Measurements from ENCODE around the gene NTRK2.

Gene NTRK2

DNA sequence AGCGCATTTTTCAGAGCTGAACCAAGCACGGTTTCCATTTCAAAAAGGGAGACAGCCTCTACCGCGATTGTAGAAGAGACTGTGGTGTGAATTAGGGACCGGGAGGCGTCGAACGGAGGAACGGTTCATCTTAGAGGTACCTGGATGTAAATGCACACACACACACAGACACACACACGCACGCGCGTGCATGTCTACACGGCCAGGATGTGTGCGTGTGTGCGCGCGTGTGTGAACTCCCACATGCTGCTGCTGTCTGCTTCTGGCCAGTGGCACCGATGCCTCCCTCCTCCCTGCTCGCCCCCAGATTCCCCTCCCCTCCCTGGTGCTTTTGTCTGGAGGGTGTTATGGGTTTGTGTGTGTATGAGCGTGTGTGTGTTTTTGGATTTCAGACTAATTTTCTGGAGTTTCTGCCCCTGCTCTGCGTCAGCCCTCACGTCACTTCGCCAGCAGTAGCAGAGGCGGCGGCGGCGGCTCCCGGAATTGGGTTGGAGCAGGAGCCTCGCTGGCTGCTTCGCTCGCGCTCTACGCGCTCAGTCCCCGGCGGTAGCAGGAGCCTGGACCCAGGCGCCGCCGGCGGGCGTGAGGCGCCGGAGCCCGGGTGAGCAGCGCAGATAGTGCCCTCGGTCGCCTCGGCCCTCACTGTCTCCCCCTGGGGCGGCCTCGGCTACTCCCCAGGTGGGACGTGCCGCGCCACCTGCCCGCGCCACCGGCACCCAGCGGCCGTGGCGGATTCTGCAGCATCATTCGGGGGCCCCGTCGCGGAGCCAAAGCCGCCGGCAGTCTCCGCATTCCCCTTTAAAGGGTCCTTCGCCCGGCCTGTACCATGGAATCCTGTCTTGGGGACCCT lies at the start of gene NTRK2:
TSS of gene NTRK2 (plus strand) at position 442 of the 850 bp plus-strand sequence. CDS start 1,020 bp downstream, outside the sequence.
- no peak for DNase-seq (ENCODE audit: low read depth)

DNA sequence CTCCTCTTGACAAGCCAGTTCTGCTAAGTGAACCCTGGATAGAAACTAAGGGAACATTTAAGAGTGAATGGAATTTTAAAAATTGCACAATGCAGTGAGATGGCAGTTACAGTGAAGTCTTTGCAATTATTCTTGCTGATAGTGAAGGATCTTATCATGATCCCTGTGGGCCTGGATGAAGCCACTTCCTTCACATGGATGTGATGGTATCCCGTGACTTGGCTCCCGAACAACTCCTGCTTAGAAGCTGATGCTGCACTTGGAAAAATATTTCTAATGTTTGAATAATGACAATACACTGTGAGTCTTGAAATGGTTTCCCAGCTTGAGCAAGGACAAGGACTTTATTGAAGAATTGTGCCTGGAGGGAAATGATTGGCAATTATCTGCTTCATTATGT lies 49.2 kb upstream of the NTRK2 start:
- DNase-seq (ENCODE audit: low read depth) = no peak

DNA sequence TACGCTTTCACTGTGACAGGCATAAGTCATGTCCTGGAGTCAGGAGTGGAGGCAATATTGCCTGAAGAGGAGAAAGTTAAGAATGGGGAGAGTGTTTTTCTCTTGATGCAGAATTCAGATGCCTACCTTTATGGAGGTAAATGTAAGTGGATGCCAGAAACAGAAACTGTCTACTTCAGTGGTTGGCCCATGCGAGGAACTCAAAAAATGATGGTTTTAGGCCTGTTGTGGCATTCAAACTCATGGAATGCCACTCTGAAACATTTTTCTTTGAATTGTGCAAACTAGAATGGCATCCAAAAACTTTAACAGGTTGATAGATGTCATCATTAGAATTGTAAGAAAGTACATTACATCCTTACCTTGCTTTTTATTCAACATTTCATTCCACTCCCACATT lies 47.7 kb upstream of the NTRK2 start:
- no peak for DNase-seq (ENCODE audit: low read depth)

DNA sequence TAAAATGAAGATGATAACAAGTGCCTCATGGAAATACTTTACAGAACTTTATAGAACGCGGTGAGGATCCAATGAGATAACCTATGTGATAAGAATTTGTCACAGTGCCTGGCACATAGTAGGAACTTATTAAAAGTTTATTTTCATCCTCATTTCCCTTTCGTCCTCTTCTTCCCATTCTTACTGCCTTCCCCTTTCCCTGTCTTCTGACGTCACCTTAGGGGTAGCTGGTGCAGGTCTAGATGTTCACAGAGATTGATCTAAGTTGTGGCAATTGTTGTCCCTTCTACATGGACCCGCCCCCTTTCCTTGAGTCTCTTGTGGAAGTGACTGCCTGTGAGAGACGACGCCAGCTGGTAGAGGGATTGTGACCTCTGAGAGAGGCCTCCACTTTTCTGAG lies 46.5 kb upstream of the NTRK2 start:
- DNase-seq (ENCODE audit: low read depth) = no peak

DNA sequence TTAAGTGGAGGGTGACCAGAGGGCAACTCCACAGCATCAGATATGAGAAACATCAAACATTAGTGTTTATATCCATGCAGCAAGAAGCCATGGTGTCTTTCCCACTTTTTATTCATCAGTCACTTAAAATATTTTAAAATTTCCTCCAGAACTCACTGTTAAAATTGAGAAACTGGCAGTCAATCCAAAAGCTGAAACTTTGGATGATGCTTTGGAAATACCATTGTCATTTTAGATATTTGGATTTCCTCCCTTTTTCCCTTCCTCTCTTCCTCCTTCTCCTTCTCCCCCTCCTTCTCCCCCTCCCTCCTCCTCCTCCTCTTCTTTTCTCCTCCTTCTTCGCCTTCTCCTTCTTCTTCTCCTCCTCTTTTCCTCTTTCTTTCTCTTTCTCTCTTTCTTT lies 33.1 kb upstream of the NTRK2 start:
- DNase-seq (ENCODE audit: low read depth) = no peak

GRCh38 chr9:84642553-84643141 lies 26.9 kb upstream of the NTRK2 start:
- no peak for DNase-seq (ENCODE audit: low read depth)

DNA sequence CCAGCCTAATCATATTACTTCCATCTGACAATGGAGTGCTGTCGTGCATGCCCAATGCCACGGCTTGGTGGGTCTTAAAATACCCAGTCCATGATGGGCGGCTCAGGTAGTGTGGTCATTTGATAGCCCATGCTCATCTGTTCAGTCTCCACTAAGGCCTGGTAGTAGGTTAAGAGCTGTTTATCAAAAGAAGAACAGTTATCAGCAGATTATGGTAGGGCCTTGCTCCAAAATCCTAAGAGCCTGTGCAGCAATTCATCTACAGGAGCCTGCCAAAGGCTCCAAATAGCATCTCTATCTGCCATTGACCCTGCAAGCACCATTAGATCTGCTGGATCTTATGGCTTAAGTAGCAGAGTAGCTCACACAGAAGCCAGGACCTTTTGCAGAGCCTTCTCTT lies 21.8 kb upstream of the NTRK2 start:
- DNase-seq (ENCODE audit: low read depth) = no peak

DNA sequence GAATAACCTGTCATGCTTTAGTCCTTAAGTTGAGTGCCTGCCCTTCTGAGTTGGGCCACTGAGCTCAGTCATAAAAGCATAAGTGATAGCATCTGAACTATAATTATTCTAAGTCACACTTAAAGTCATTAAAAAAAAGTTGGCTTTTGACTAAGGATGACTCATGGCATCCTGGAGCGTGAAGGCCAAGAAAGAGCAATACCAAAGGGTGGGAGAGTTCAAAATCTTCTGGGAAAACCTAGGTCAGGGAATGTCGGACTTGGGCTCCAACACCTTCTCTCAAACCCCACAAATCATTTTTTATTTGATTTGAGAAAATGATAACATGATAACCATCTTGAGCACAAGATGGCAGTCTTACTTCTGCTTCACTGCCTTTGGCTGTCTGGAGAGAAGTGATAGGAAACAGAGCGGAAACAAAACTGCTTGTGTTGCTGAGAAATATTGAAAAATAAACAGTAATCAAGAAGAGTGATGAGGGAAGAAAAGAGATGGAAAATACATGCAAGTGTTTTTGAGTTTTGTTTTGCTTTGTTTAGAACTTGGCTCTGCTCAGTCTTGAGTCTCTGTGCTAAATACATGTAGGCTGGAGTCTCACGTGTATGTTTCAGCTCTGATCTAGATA lies 16.9 kb upstream of the NTRK2 start:
- DNase-seq (ENCODE audit: low read depth) = no peak

DNA sequence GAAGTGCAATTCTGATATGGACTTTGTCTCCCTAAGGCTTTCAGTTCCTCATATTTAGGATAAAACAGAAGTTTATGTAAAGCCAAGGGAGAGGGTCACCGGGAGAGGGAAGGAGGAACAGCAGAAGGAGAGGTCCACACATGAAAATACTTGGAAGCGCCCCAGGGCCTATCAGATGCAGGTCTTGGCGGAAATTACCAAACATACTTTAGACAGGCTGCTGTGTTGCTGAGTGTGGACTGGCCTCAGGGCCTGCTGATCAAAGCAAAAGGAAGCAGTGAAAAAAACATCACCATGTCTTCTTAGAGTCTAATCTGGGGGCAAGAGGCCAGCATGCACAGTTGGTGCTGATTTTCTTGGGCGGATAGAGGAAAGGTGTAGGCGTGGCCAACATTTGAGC lies 14.1 kb upstream of the NTRK2 start:
- DNase-seq (ENCODE audit: low read depth) = no peak

GRCh38 chr9:84659313-84659712 lies 10.2 kb upstream of the NTRK2 start:
- DNase-seq (ENCODE audit: low read depth) = no peak

DNA sequence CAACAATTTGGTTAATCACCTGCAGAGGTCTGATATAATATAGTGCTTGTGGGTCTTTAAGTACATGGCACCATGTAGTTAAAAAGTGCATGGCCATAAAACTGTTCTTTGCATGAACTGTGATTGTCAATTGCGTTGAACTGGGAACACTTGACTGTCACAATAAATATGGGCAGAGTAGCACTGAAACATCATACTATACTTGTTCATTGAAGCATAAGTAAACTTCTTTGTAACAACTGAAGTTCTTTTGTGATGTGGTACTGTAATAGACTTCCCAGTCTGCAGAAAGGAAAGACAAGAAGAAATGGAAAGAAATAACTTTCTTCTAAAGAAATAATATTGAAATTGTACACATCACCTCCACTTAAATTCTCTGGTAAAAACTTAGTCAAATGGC lies 9.8 kb upstream of the NTRK2 start:
- no peak for DNase-seq (ENCODE audit: low read depth)

GRCh38 chr9:84667571-84668195 lies 1.8 kb upstream of the NTRK2 start:
- DNase-seq (ENCODE audit: low read depth) = no peak

DNA sequence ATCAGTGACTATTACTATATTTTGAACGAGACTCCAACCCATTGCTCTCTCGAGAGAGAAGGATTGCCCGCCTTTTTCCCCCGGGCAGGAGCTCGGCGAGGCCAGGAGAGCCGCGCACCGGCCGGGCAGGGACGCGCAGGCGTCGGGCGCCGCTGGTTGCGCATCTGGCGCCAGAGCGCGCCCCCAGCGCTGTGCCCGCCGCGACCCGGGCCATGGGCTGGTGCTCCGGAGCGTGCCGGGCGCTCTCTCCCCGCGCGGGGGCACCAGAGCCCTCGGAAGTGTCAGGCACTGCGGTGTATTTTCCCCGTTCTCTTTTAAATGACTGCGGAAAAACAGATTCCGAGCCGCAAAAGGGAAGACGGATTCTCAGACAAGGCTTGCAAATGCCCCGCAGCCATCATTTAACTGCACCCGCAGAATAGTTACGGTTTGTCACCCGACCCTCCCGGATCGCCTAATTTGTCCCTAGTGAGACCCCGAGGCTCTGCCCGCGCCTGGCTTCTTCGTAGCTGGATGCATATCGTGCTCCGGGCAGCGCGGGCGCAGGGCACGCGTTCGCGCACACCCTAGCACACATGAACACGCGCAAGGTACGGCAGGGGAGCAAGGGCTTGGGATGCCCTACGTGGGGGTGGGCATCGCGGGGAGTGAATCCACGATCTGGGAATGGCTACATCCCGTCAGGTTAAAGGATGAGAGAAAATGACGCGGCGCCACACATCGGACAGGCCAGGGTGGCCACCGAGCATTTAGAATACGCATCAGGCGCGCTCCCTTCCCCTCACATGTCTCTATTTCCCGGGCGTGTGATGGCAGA lies 1.1 kb upstream of the NTRK2 start:
- DNase-seq (ENCODE audit: low read depth) = no peak

GRCh38 chr9:84669013-84669287 lies 579 bp upstream of the NTRK2 start:
- DNase-seq (ENCODE audit: low read depth) = no peak

DNA sequence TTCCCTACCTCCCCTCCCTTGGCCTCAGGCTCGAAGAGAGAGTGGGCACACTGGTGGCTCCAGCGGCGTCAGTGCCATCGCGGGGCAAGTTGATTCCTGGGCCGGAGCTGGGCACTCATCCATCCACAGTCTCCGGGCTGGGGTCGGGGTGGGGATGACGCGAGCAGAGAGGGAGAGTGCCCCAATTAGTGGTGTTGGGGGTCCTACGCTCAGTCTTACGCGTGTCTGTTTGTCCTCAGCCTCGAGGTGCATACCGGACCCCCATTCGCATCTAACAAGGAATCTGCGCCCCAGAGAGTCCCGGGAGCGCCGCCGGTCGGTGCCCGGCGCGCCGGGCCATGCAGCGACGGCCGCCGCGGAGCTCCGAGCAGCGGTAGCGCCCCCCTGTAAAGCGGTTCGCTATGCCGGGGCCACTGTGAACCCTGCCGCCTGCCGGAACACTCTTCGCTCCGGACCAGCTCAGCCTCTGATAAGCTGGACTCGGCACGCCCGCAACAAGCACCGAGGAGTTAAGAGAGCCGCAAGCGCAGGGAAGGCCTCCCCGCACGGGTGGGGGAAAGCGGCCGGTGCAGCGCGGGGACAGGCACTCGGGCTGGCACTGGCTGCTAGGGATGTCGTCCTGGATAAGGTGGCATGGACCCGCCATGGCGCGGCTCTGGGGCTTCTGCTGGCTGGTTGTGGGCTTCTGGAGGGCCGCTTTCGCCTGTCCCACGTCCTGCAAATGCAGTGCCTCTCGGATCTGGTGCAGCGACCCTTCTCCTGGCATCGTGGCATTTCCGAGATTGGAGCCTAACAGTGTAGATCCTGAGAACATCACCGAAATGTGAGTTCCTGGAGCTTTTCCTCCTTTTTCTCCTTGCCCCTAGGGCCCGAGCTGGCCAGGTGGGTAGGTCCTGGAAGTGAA lies 861 bp downstream of the NTRK2 start:
- no peak for DNase-seq (ENCODE audit: low read depth)

- DNase-seq (ENCODE audit: low read depth) = no peak
Observed at GRCh38 chr9:84671586-84672521, 2.3 kb downstream of the NTRK2 start.

- no peak for DNase-seq (ENCODE audit: low read depth)
Observed at GRCh38 chr9:84673806-84674205, 4.3 kb downstream of the NTRK2 start.

GRCh38 chr9:84677080-84677479 lies 7.6 kb downstream of the NTRK2 start:
- no peak for DNase-seq (ENCODE audit: low read depth)

- DNase-seq (ENCODE audit: low read depth) = no peak
Observed at GRCh38 chr9:84679571-84679970, 10.0 kb downstream of the NTRK2 start.

Measured in stimulated activated CD8-positive, alpha-beta memory T cell treated with anti-CD3 and anti-CD28 coated beads, Interleukin-15, amount 100 ng/mL, for 1 hour (primary cell).